ENCODE measurements around the gene DNAJC8.

DNAJC8 gene, protein sequence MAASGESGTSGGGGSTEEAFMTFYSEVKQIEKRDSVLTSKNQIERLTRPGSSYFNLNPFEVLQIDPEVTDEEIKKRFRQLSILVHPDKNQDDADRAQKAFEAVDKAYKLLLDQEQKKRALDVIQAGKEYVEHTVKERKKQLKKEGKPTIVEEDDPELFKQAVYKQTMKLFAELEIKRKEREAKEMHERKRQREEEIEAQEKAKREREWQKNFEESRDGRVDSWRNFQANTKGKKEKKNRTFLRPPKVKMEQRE

DNA sequence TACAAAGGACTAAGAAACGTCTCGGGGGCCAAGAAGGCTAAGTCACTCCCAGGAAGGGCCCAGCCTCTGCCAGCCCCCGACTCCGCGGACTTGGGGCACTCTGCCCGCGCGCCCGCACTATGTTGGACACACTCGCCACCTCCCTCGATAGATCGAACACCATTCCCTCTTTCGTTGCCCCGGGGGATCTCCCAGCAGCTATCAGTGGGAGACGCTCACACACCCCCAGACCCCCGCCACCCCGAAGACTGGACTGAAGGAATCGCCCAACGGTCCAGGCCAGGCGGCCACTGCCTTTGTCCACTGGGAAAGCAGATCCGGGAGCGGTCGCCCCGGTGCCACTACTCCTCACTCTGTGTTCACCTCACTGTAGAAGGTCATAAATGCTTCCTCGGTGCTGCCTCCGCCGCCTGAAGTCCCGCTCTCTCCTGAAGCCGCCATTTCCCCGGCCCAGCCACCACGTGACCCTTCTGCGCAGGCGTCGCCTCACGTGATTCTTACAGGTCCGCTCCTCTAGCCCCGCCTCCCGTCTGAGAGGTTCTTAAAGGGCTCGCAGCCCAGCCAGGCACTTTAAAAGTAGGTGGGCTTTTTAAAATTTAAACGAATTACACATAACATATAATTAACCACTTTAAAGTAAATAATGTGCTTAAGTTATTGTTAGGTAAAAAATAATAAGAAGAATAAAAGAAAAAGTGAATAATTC lies at the start of gene DNAJC8:
DNAJC8 (minus strand) TSS at position 472 of the 706 bp plus-strand sequence; CDS start at position 441, 31 bp downstream.
- DNase-seq (ENCODE audit: low spot score) = peak; percentile 96

DNA sequence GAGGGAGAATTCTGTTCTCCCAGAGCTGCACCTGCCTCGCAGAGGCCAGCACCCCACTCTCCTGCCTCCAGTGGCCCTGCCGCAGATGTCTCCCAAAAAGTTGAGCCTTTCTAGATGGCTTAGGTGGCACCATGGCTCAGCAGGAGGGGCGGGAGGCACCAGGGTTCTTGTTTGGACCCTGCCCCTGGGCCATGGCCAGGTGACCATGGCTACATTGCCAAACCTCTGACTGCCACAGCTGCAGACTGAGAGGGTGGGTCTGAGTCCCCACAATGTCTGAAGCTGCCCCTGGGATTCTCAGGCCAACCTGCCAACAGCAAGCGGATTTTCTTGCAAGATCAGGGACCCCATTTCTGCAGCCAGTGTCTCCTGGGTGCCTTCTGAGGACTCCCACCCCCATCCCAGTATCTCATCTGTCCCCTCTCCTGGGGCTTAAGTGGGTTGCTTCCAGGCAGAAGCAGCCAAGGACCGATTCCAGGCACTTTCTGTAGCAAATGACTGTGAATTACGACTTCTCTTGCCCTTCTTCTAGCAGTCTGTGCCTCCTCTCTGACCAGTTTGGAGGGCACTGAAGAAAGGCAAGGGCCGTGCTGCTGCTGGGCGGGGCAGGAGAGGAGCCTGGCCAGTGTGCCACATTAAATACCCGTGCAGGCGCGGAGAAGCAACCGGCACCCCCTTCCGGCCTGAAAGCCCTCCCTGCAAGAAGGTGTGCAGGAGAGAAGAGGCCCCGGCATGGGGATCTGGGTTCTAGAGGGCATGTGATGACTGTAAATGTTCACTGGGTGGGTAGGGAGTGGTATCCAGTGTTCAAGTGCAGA lies 49.0 kb upstream of the DNAJC8 start:
- no peak for DNase-seq (ENCODE audit: low spot score)

DNA sequence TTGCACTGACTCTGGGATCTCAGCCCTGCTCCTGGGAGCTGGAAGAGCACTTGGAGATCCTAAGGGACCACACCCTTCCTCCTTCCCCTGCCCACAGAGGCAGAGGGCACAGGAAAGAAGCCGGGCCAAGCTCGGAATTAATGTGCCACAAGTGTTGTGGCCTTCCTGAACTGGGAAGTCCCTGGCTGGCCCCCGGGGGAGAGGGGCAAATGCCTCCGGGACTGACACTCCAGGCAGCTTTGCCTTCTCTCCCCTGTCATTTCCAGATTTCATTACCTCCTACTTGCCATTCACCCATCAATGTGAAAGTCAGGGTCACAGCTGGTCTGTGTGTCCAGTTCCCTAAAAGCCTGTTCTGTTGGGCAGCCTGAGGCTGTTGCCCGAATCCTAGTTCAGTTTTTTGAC lies 48.1 kb upstream of the DNAJC8 start:
- no peak for DNase-seq (ENCODE audit: low spot score)

DNA sequence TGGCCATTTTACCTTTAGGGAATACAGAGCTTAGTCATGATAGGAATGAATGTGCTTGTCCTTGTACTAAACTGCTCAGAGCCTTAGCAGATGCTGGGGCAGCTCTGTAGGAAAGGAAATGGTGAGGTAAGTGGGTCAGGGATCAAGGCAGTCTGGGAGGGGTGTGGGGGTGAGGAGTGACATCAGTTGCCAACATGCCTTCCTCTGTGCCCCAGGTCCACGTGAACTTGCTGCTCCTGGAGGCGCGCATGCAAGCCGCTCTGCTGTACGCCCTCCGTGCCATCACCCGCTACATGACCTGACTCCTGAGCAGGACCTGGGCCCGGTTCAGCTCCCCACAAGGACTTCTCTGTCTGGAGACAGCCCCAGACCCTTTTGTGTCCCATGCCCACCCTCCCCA lies 47.7 kb upstream of the DNAJC8 start:
- DNase-seq (ENCODE audit: low spot score) = no peak

DNA sequence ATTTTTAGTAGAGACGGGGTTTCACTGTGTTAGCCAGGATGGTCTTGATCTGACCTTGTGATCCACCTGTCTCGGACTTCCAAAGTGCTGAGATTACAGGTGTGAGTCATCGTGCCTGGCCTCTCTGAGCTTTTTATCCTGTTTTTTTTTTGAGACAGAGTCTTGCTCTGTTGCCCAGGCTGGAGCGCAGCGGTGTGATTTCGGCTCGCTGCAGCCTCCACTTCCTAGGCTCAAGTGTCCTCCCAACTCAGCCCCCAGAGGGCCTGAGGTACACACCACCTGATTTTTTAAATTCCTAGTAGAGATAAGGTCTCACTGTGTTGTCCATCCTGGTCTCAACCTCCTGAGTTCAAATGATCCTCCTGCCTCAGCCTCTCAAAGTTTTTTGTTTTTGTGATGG lies 46.9 kb upstream of the DNAJC8 start:
- DNase-seq (ENCODE audit: low spot score) = no peak

DNA sequence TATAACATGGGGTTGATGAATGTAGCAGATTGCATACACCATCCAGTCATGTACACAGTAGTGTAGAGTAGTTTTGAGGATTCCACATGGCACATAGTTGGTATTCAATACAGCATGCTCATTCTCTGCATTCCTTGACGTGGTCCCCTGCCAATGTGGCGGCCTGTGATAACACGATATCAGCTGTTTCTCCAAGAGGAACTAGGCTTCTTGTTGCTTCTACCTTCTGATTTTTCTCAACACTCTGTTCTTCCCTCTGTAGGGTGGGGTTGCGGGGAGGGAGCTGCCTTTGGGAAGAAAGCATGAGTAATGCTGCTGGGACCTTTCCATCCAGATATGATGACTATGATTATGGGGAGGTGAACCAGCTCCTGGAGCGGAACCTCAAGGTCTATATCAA lies 45.9 kb upstream of the DNAJC8 start:
- DNase-seq (ENCODE audit: low spot score) = no peak

DNA sequence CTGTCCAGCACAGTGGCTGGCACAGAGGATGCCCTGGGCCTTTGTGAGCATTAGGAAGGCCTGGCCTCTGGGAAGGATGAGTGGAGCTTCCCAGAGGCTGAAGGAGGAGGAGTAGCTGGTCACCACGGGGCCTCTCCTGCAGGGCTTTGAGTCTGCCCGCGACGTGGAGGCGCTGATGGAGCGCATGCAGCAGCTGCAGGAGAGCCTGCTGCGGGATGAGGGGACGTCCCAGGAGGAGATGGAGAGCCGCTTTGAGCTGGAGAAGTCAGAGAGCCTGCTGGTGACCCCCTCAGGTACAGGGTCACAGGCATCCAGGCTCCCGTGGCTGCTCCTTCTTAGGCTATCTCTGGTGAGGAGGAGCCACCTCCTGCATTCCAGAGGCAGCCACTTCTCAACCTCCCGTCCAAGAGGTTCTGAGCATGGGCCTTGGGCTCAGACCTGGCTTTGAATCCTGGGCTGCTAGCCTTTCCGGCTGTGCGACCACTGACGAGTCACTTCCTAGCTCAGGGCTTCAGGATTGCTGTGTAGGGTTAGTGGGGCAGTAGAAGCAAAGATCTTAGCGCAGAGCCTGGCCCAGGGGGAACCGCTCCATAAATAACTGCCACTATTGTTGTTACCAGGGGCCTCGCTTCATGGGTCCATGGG lies 40.5 kb upstream of the DNAJC8 start:
- DNase-seq (ENCODE audit: low spot score) = no peak

DNA sequence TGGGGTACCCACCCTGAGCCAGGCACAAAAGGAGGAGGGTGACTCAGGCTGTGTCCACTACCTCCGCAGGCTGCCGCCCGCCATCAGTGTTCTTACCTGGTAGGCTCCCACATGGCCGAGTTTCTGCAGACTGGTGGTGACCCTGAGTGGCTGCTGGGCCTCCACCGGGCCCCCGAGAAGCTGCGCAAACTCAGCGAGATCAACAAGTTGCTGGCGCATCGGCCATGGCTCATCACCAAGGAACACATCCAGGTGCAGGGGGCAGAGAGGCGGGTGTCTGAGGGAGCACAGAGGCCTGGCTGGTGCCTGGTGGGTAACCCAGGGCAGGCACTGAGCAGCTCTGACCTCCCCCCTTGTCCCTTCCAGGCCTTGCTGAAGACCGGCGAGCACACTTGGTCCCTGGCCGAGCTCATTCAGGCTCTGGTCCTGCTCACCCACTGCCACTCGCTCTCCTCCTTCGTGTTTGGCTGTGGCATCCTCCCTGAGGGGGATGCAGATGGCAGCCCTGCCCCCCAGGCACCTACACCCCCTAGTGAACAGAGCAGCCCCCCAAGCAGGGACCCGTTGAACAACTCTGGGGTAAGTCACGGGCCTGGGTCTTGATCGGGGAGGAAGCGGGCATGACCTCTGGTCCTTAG lies 39.5 kb upstream of the DNAJC8 start:
- DNase-seq (ENCODE audit: low spot score) = no peak

DNA sequence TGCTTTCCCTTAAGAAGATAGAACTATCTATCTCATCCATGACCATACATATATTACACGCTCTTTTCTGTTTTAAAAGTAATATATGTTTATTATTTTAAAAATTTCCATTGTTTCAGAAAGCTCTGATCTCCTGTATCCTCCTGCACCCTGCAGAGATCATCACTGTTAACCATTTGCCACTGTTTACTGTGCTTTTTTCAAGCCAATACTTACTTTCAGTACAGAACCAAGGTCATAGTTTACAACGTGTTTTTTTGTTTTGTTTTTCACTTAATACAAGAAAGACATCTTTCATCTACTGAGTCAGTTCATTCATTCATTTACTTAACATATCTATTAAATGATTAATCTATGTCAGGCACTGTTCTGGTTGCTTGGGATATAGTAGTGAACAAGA lies 36.7 kb upstream of the DNAJC8 start:
- no peak for DNase-seq (ENCODE audit: low spot score)

DNA sequence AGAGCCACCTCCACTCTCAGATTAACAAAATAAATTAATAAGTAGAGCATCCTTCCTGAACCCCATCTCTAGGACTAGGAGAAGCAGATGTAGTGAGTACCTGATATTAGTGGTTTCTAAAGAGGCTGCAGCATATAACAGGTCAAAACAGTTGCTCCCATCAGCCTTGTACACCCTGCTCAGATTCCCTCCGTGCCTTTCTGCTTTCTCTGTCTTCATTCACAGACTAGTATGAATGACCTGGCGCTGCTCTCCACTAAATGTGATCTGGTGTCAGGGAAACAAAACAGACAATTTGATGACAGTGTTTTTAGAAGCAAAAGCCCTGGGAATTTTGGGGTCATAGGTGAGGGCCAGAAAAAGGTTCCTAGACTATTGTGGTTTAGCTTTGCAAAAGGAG lies 34.8 kb upstream of the DNAJC8 start:
- DNase-seq (ENCODE audit: low spot score) = no peak

DNA sequence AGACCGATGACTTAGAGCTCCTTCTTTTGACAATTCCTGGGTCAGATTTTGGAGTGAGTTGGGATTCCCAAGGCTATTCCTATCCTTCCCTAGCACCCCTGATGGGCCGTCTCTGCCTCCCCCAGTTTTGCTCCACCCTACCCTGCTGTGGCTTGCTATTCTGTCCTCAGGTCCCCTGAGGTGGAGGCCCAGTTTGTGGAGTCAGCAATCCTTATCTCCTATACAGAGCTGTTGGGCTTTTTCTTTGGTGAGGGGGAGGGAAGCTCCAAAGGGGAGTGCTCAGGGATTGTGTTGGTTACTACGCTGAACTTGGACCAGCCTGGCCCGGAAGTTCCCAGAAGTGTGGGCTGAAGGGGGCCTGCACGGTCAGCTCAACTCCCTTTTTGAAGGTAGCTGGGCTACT lies 34.1 kb upstream of the DNAJC8 start:
- no peak for DNase-seq (ENCODE audit: low spot score)

DNA sequence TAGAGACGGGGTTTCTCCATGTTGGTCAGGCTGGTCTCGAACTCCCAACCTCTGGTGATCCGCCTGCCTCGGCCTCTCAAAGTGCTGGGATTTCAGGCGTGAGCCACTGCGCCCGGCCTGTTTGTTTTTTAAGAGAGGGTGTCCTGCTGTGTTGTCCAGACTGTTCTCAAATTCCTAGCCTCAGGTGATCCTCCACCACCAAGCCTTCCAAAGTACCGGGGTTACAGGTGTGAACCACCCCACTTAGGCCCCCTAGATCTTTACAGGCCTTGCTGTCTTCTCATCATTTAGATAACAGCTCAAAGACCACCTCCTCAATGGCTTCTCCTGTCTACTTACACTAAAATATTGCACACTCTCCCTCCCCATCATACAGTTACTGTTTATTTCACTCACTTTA lies 32.7 kb upstream of the DNAJC8 start:
- DNase-seq (ENCODE audit: low spot score) = no peak

DNA sequence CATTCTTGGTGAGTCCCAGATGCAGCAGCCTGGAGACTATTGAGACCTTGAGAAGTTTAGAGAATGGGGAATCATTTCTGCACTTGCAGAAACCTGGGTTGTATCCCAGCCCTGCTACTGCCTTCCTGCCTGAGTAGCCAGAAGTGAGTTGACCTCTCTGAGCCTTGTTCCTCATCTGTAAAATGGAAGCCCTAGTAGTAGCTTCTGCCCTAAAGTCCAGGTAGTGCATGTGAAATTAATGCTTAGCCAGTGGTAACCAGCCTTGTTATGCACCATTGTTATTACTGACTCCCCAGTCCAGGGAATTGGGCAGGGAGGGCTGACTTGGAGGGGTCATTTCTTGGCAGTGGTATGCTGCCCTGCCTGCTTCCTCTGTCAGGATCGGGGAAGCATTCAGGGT lies 32.1 kb upstream of the DNAJC8 start:
- DNase-seq (ENCODE audit: low spot score) = no peak

DNA sequence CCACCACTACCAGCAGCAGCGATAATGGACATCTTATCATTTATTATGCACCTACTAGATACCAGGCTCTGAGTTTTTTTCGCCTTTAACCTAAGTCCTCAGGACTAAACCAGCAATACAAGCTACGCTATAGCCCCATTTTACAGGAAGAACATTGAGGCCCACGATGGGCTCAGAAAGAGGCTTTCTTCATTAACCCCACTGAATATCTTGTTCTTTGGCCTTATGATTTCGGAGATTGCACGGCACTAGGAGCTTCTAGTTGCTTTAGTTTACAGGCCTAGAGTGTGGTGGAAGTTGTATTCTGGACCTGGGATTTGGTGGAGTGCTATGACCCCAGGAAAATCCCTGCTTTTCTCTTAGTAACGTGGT lies 28.0 kb upstream of the DNAJC8 start:
- DNase-seq (ENCODE audit: low spot score) = no peak

DNA sequence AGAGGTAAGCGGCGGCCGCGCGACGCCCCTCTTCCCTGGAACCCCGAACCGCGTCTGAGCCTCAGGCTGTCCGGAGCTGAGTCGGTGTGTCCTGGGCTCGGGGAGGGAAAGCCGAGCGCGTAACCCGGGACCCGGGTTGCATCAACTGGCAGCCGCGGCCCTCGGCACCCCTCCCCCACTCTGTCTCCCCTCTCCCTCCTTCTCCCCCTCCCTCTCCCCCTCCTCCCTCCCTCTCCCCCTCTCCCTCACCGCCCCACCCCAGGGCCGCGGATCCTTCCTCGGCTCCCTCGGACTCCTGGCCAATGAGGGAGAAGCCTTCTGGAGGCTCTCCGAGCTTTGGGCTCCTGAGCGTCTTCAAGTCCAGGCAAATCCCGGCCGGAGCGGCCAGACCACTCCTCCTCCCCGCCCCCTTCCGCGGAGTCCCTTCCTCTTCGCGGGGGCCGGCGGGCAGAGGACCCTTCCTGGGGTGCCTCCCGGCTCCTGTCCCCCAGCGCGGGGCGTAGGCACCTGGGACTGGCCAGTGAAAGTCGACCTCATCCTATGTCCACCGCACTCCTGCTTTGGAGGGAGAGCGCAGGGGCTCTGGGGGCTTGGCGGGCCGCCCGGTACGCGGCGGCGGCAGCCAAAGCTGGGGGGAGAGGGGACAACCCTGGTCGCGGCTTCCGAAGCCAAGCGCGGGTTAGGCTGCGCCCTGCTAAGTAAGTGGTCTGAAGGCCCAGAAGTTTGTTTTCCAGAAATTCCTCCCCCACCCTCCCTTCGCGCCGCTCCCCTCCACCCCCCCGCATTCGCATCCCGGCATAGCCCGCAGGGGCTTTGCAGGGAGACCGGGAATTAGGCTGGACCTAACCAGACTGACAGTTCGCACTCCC lies 27.3 kb upstream of the DNAJC8 start:
- DNase-seq (ENCODE audit: low spot score) = peak; percentile 74

DNA sequence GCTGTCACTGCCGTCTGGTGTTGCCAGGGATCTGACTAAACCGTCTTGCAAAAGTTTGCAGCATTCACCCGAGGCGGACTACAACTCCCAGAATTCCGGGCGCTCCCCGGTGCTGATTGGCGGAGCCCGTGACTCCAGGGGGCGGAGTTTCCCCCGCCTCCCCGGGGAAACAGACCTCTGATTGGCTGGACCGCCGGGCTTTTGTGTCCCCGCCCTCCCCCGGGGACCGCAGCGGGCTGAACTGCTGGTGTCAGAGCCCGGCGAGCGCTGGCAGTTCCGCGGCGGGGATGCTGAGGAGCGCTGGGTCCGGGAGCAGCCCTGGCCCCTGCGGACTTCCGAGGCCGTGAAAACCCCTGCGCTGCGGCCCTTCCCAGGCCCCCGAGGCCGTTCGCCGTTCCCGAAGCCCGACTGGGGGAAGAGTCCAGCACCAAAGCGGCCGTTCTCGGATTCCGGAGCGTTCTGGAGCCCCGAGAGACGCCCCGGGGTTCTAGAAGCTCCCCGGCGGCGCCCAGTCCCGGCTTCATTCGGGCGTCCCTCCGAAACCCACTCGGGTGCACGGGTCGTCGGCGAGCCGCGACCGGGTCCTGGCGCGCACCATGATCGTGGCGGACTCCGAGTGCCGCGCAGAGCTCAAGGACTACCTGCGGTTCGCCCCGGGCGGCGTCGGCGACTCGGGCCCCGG lies 26.6 kb upstream of the DNAJC8 start, which contains the start of gene SESN2:
SESN2 (plus strand) TSS at position 267 of the 682 bp plus-strand sequence; CDS start at position 597, 330 bp downstream.
- DNase-seq (ENCODE audit: low spot score) = peak; percentile 98

DNA sequence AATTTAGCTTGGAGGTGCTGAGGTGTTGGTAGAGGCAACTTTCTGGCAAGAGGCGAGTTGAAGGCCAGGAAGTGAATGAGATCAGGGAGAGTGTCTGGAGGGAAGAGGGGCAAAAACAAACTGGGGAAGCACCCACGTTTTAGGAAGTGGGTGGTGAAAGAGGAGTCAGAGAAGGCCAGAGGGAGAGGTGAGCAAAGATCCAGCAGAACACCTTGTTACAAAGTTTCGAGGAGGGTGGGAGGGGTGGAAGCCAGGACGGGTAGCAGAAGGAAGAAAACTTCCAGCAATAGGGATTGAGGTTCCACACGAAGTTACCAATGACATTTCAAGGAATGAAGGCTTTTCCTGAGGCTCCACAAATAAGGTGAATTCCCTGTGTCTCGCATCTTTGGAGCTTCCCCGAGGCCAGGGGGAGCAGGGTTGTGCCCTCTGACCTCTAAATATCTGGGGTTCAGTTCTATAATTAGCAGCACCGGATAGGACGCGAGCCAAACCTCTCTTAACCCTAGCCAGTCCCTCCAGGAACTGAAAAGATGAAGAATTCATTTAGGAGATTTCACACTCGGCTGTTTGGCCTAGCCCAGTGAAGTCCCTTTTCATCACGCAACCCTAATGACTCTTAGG lies 25.9 kb upstream of the DNAJC8 start:
- DNase-seq (ENCODE audit: low spot score) = peak; percentile 45

DNA sequence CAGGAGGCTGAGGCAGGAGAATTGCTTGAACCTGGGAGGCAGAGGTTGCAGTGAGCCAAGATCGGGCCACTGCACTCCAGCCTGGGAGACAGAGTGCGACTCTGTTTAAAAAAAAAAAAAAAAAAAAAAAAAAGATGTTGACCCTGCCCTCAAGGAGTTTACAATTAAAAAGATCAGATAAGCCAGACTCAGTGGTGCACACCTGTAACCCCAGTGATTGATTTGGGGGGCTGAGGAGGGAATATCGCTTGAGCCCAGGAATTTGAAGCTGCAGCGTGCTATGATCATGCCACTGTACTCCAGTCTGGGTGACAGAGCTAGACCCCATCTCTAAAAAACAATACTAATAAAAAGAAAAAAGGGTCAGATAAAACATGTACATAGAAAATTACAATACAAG lies 24.9 kb upstream of the DNAJC8 start:
- DNase-seq (ENCODE audit: low spot score) = no peak

DNA sequence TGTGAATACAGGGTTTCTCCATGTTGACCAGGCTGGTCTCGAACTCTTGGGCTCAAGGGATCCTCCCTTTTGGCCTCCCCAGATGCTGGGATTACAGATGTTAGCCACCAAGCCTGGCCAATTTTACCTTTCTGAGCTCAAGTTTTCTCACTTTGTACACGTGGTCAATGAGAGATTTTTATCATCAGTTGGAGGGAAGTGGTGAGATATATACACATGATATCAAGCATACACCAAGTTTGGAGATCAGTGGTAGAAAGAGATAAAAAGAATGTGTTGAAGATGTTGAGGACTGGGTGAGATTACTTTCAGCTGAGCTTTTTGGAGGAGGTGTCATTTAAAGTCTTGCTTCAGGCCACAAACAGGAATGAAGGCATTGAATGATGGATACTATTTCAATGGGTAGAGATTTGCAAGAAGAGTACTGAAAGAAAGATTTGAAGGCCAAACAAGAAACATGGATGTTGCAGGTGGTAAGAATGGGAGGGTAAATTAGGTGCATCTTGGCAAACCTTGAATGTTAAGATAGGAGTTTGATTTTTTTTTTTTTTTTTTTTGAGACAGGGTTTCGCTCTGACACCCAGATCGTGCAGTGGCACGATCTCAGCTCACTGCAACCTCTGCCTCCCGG lies 23.5 kb upstream of the DNAJC8 start:
- DNase-seq (ENCODE audit: low spot score) = no peak

Measured in cerebellar cortex (tissue), 1 donor.